SU-DHL-6 (cell line): ENCODE results near the gene CHD3.
A peak's percentile ranks its signal among the peaks of the same experiment; 100 is the strongest.

ENCODE experiments used
- H2AFZ ChIP-seq: fragments of 200-600 bp; sonication (generic); 2 replicates; pipeline ENCODE4 v1.6.1; 2014; ENCODE audit warnings: low read depth, mild to moderate bottlenecking, moderate library complexity, mixed read lengths, antibody characterized with exemption, low read length; ENCODE audit not compliant: severe bottlenecking
- H3F3A ChIP-seq: fragments of 200-600 bp; shearing (Covaris generic); 2 replicates; pipeline ENCODE4 v1.6.0; 2016; ENCODE audit warnings: antibody characterized with exemption, mild to moderate bottlenecking; ENCODE audit not compliant: insufficient read depth
- H3K27ac ChIP-seq: fragments of 200-600 bp; sonication (generic); 2 replicates; pipeline ENCODE4 v1.5.1; 2016; ENCODE audit warnings: low read depth, mild to moderate bottlenecking, low read length, moderate library complexity, mixed read lengths
- H3K27me3 ChIP-seq: fragments of 200-600 bp; sonication (generic), shearing (Covaris generic); 2 replicates; pipeline ENCODE4 v1.6.0; 2014; ENCODE audit warnings: mild to moderate bottlenecking, low read length
- H3K36me3 ChIP-seq: fragments of 200-600 bp; sonication (generic); 2 replicates; pipeline ENCODE4 v1.6.1; 2014; ENCODE audit warnings: mild to moderate bottlenecking, low read length, mixed read lengths
- H3K4me2 ChIP-seq: fragments of 300-600, 200-600 bp; shearing (Covaris generic), sonication (generic); 2 replicates; pipeline ENCODE4 v1.6.0; 2014; ENCODE audit warnings: low read length, low read depth, mild to moderate bottlenecking; ENCODE audit not compliant: poor library complexity, severe bottlenecking
- H3K4me3 ChIP-seq: fragments of 200-600 bp; sonication (generic); 2 replicates; pipeline ENCODE4 v1.5.1; 2014; ENCODE audit warnings: antibody characterized with exemption, low read length, mild to moderate bottlenecking, mixed read lengths; ENCODE audit not compliant: insufficient read depth, poor library complexity, severe bottlenecking
- H3K79me2 ChIP-seq: fragments of 200-600 bp; sonication (generic); 2 replicates; pipeline ENCODE4 v1.6.1; 2014; ENCODE audit warnings: mild to moderate bottlenecking, low read length, moderate library complexity; ENCODE audit not compliant: insufficient read depth
- H3K9ac ChIP-seq: fragments of 200-600 bp; sonication (generic); 2 replicates; pipeline ENCODE4 v1.7.0; 2014; ENCODE audit warnings: mild to moderate bottlenecking, low read length
- H3K9me2 ChIP-seq: fragments of 200-600 bp; sonication (generic); replicated peaks from 2 replicates; pipeline ENCODE4 v1.6.1; 2014; ENCODE audit warnings: low read length; ENCODE audit not compliant: insufficient read depth
- H3K9me3 ChIP-seq: fragments of 200-600 bp; sonication (generic); 2 replicates; pipeline ENCODE4 v1.6.1; 2014; ENCODE audit warnings: low read length, mixed read lengths; ENCODE audit not compliant: insufficient read depth
- H4K20me1 ChIP-seq: fragments of 200-600 bp; sonication (generic); 2 replicates; pipeline ENCODE4 v1.6.1; 2014; ENCODE audit warnings: low read depth, mild to moderate bottlenecking, antibody characterized with exemption, low read length, moderate library complexity, mixed read lengths
- CTCF ChIP-seq: fragments of 200-600 bp; sonication (generic); IDR thresholded peaks from one replicate; pipeline ENCODE4 v1.5.1; 2017; ENCODE audit warnings: antibody characterized with exemption, mild to moderate bottlenecking, low read length, moderate library complexity; ENCODE audit not compliant: insufficient read depth, poor library complexity, severe bottlenecking
- EZH2phosphoT487 ChIP-seq: fragments of 200-600 bp; sonication (generic), shearing (Covaris generic); conservative IDR thresholded peaks from 2 replicates; pipeline ENCODE4 v1.6.1; 2018; ENCODE audit warnings: mild to moderate bottlenecking, antibody characterized with exemption, low read length, moderate library complexity, mixed read lengths

The CHD3 gene

GRCh38 chr17:7840441-7840840 lies 48.1 kb upstream of the CHD3 start:
- Histone ChIP-seq H3K9me2 (no peaks in the 10 kb centered on the region), H3K79me2 (peaks cover 14% of the 10 kb centered on the region; the same call in 1 of the 2 replicates), H4K20me1 (no peaks in the 10 kb centered on the region), H3K27ac (peak overlapping the region; percentile 94), H3K9me3 (no peaks in the 10 kb centered on the region), H2AFZ (no peak overlapping the region), H3K9ac (peak overlapping the region; percentile 80), H3K4me2 (peak overlapping the region; percentile 92), H3K36me3 (no peaks in the 10 kb centered on the region), H3K4me3 (no peak overlapping the region), H3K27me3 (no peaks in the 10 kb centered on the region), H3F3A (peaks cover 62% of the 10 kb centered on the region)
- no peak for TF ChIP-seq EZH2phosphoT487
- no peak for TF ChIP-seq CTCF

- H3K9ac ChIP-seq: peak overlapping the region; percentile 80
- no peaks in the 10 kb centered on the region for H3K9me2 ChIP-seq
- peaks cover 17% of the 10 kb centered on the region; the same call in 1 of the 2 replicates for H3K79me2 ChIP-seq
Observed at GRCh38 chr17:7840875-7841274, 47.7 kb upstream of the CHD3 start.

GRCh38 chr17:7841396-7841914 lies 47.1 kb upstream of the CHD3 start:
- Histone ChIP-seq H3K36me3 (no peaks in the 10 kb centered on the region), H3K9ac (peak overlapping the region; percentile 80), H3K79me2 (peaks cover 17% of the 10 kb centered on the region; the same call in 1 of the 2 replicates), H3K27ac (peak overlapping the region; percentile 94), H3K9me3 (no peaks in the 10 kb centered on the region), H2AFZ (no peak overlapping the region), H3K27me3 (no peaks in the 10 kb centered on the region), H3K4me3 (peak overlapping the region; percentile 76), H3K9me2 (no peaks in the 10 kb centered on the region), H3K4me2 (peak overlapping the region; percentile 92), H3F3A (peaks cover 54% of the 10 kb centered on the region), H4K20me1 (no peaks in the 10 kb centered on the region)
- TF ChIP-seq CTCF (no peak), EZH2phosphoT487 (no peak)

More at GRCh38 chr17:7840875-7841274, 47.7 kb upstream of the CHD3 start:
- peak overlapping the region; percentile 94 for H3K27ac ChIP-seq
- TF ChIP-seq CTCF (no peak), EZH2phosphoT487 (no peak)
- H3F3A ChIP-seq: peaks cover 59% of the 10 kb centered on the region
- no peaks in the 10 kb centered on the region for H3K27me3 ChIP-seq
- no peak overlapping the region for H2AFZ ChIP-seq
- H3K36me3 ChIP-seq: no peaks in the 10 kb centered on the region
- H3K4me2 ChIP-seq: peak overlapping the region; percentile 92
- peak overlapping the region; percentile 76 for H3K4me3 ChIP-seq
- H3K9me3 ChIP-seq: no peaks in the 10 kb centered on the region
- H4K20me1 ChIP-seq: no peaks in the 10 kb centered on the region
